ENCODE results near the gene TMIGD3. TPM values are rescaled to one million over a fixed set of nuclear protein-coding genes. Genes with fewer than 3 reads are reported as not detected.
A peak's percentile ranks its signal among the peaks of the same experiment; 100 is the strongest.

TMIGD3 gene
- total RNA-seq, 2 donors from 2014 or later, result 1.0 TPM; not detected in 1

GRCh38 chr1:111497592-111497991 is 5.8 kb downstream of the TMIGD3 start:
- TF ChIP-seq, protein P1, sequence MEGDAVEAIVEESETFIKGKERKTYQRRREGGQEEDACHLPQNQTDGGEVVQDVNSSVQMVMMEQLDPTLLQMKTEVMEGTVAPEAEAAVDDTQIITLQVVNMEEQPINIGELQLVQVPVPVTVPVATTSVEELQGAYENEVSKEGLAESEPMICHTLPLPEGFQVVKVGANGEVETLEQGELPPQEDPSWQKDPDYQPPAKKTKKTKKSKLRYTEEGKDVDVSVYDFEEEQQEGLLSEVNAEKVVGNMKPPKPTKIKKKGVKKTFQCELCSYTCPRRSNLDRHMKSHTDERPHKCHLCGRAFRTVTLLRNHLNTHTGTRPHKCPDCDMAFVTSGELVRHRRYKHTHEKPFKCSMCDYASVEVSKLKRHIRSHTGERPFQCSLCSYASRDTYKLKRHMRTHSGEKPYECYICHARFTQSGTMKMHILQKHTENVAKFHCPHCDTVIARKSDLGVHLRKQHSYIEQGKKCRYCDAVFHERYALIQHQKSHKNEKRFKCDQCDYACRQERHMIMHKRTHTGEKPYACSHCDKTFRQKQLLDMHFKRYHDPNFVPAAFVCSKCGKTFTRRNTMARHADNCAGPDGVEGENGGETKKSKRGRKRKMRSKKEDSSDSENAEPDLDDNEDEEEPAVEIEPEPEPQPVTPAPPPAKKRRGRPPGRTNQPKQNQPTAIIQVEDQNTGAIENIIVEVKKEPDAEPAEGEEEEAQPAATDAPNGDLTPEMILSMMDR (IDR thresholded peaks at IDR 0.05), result no peak
- no peak for TF ChIP-seq POLR2A (IDR thresholded peaks at IDR 0.05)
- ATAC-seq (no peak), DNase-seq (no peak)
- Histone ChIP-seq H3K27ac (no peak overlapping the region), H3K4me3 (no peak overlapping the region), H3K4me1 (no peaks in the 10 kb centered on the region), H3K9me3 (no peaks in the 10 kb centered on the region), H3K36me3 (replicated peaks in 1 of 2; ENCODE audit: insufficient read depth in 1 of 2, low read depth in 2 of 2) (no peaks in the 10 kb centered on the region), H3K27me3 (no peaks in the 10 kb centered on the region)
- 62 to 66% methylated on average over 5 of the region's 5 CpGs for WGBS, 2 donors
- intact Hi-C loops (cut with DNase I), result no loop called here

- Histone ChIP-seq H3K27ac (no peak overlapping the region), H3K4me1 (no peaks in the 10 kb centered on the region), H3K36me3 (replicated peaks in 1 of 2; ENCODE audit: insufficient read depth in 1 of 2, low read depth in 2 of 2) (no peaks in the 10 kb centered on the region), H3K27me3 (no peaks in the 10 kb centered on the region), H3K9me3 (no peaks in the 10 kb centered on the region), H3K4me3 (no peak overlapping the region)
- 74 to 82% methylated on average over 4 of the region's 4 CpGs for WGBS, 2 donors
- intact Hi-C loops (cut with DNase I), result no loop called here
- DNase-seq (no peak), ATAC-seq (no peak)
- TF ChIP-seq, protein P1 (IDR thresholded peaks at IDR 0.05), result no peak
- no peak for TF ChIP-seq POLR2A (IDR thresholded peaks at IDR 0.05)
These were observed 7.0 kb downstream of the TMIGD3 start for GRCh38 chr1:111496398-111496797.

DNA sequence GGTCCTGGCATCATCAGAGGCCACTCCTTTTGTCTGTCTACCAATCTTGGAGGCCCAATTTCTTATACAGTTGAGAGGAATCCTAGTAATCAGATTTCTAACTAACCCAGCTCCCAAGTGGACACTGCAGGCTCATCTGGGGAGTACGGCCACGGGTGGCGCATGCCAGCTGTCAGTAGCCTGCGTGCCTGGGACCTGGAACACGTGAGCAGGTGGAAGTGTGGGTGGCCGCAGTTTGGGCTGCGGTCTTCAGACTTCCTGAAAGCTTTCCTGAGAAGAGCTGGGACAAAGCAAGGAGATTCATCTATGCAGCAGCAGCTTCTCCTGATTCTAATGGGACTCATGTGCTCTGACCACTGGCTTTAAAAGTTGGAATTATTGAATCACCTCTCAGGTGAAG is 12.4 kb downstream of the TMIGD3 start:
- intact Hi-C loops (cut with DNase I), result no loop called here
- Histone ChIP-seq H3K9me3 (no peaks in the 10 kb centered on the region), H3K27ac (peak overlapping the region in 1 of 4 donors; percentile 65), H3K4me1 (no peaks in the 10 kb centered on the region), H3K27me3 (no peaks in the 10 kb centered on the region), H3K4me3 (no peak overlapping the region), H3K36me3 (replicated peaks in 1 of 2; ENCODE audit: insufficient read depth in 1 of 2, low read depth in 2 of 2) (no peaks in the 10 kb centered on the region)
- ATAC-seq (no peak), DNase-seq (no peak)
- 86 to 91% methylated on average over 4 to 7 of the region's 7 CpGs for WGBS, 2 donors
- TF ChIP-seq POLR2A (IDR thresholded peaks at IDR 0.05), result no peak
- TF ChIP-seq, protein P1 (IDR thresholded peaks at IDR 0.05), result no peak

DNA sequence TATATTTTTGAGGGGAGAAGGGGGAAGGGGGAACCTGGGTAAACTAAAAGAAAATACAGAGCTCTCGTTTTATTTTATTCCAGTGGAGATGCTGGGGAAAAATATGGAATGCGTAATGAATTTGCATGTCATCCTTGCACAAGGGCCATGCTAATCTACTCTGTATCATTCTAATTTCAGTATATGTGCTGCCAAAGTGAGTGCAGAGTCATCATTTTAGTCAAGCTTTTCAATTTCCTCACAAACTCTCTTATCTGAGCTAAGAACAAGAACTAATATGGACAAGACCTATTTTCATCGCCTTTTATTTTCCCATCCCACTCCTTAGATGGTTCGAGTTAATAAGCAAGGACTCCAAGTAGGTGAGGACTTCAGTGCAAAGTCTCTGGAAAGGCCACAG is 13.2 kb downstream of the TMIGD3 start:
- 70 to 78% methylated on average over 4 of the region's 4 CpGs for WGBS, 2 donors
- peak overlapping the region in 2 of 4 donors; percentile 4 to 65 for H3K27ac ChIP-seq
- H3K4me1 ChIP-seq, result no peaks in the 10 kb centered on the region
- no peaks in the 10 kb centered on the region for H3K36me3 ChIP-seq (replicated peaks in 1 of 2; ENCODE audit: insufficient read depth in 1 of 2, low read depth in 2 of 2)
- TF ChIP-seq, protein P1 (IDR thresholded peaks at IDR 0.05), result no peak
- no peak for TF ChIP-seq POLR2A (IDR thresholded peaks at IDR 0.05)
- DNase-seq (no peak), ATAC-seq (no peak)
- intact Hi-C loops (cut with DNase I), result no loop called here
- no peak overlapping the region for H3K4me3 ChIP-seq
- no peaks in the 10 kb centered on the region for H3K27me3 ChIP-seq
- no peaks in the 10 kb centered on the region for H3K9me3 ChIP-seq

- ATAC-seq (no peak), DNase-seq (peak in 1 of 4 donors; percentile 76)
- H3K27ac ChIP-seq, result peak overlapping the region in 2 of 4 donors; percentile 33 to 72
- 70 to 77% methylated on average over 3 to 4 of the region's 4 CpGs for WGBS, 2 donors
- no peaks in the 10 kb centered on the region for H3K9me3 ChIP-seq
- no peaks in the 10 kb centered on the region for H3K4me1 ChIP-seq
- peak in 1 of 3 donors; percentile 53 for TF ChIP-seq POLR2A (IDR thresholded peaks at IDR 0.05)
- TF ChIP-seq, protein P1 (IDR thresholded peaks at IDR 0.05), result no peak
- intact Hi-C loops (cut with DNase I), result no loop called here
- H3K36me3 ChIP-seq (replicated peaks in 1 of 2; ENCODE audit: insufficient read depth in 1 of 2, low read depth in 2 of 2), result no peaks in the 10 kb centered on the region
- H3K27me3 ChIP-seq, result no peaks in the 10 kb centered on the region
- H3K4me3 ChIP-seq, result no peak overlapping the region
These were observed 13.8 kb downstream of the TMIGD3 start for GRCh38 chr1:111489604-111490003.
